ENCODE measurements around the gene VSIG8.

The VSIG8 gene, protein sequence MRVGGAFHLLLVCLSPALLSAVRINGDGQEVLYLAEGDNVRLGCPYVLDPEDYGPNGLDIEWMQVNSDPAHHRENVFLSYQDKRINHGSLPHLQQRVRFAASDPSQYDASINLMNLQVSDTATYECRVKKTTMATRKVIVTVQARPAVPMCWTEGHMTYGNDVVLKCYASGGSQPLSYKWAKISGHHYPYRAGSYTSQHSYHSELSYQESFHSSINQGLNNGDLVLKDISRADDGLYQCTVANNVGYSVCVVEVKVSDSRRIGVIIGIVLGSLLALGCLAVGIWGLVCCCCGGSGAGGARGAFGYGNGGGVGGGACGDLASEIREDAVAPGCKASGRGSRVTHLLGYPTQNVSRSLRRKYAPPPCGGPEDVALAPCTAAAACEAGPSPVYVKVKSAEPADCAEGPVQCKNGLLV

DNA sequence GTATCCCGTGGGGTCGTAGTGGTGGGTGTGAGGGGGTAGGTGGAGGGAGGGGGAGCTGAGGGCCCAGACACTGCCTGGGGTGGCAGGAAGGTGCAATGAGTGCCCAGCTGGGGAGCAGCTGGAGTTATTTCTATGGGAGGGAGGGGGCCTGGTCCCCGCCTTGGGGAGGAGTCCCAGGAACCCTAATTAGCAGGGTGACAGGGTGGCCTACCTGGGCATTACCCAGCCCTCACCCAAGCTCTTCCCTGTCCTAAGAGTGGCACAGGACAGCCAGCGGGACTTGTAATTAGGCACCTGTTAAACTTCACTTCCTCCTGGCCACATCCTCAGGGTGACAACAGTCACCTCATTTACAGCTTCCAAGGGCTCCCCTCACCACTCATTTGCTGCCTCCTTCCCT, at the start of gene VSIG8:
VSIG8 (minus strand) TSS at position 101 of the 400 bp plus-strand sequence. CDS start 136 bp downstream, outside the sequence.
- Histone ChIP-seq H3K36me3 (replicated peaks; ENCODE audit: low read depth, low read length) (no peaks in the 10 kb centered on the region), H3K79me2 (ENCODE audit: low read length) (no peaks in the 10 kb centered on the region), H3K27me3 (ENCODE audit: low read depth, low read length) (peaks cover 19% of the 10 kb centered on the region), H3K4me3 (ENCODE audit: low read length) (no peak within 1 kb of the TSS), H3K4me2 (ENCODE audit: low read length) (no peak within 1 kb of the TSS), H3K9ac (ENCODE audit: low read length) (no peak within 1 kb of the TSS), H3K27ac (ENCODE audit: low read length) (no peak within 1 kb of the TSS), H3K4me1 (ENCODE audit: low read length) (no peaks in the 10 kb centered on the region), H3K9me3 (ENCODE audit: insufficient read depth, low read length) (no peaks in the 10 kb centered on the region), H2AFZ (ENCODE audit: low read depth, low read length) (no peak within 1 kb of the TSS), H4K20me1 (ENCODE audit: insufficient read depth, low read length) (no peaks in the 10 kb centered on the region)
- TF ChIP-seq, protein P1, sequence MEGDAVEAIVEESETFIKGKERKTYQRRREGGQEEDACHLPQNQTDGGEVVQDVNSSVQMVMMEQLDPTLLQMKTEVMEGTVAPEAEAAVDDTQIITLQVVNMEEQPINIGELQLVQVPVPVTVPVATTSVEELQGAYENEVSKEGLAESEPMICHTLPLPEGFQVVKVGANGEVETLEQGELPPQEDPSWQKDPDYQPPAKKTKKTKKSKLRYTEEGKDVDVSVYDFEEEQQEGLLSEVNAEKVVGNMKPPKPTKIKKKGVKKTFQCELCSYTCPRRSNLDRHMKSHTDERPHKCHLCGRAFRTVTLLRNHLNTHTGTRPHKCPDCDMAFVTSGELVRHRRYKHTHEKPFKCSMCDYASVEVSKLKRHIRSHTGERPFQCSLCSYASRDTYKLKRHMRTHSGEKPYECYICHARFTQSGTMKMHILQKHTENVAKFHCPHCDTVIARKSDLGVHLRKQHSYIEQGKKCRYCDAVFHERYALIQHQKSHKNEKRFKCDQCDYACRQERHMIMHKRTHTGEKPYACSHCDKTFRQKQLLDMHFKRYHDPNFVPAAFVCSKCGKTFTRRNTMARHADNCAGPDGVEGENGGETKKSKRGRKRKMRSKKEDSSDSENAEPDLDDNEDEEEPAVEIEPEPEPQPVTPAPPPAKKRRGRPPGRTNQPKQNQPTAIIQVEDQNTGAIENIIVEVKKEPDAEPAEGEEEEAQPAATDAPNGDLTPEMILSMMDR (IDR thresholded peaks at IDR 0.05; ENCODE audit: low read depth, low read length), result no peak
- TF ChIP-seq EZH2phosphoT487 (IDR thresholded peaks at IDR 0.05; ENCODE audit: low read depth), result no peak

- no peak overlapping the region for H3K4me3 ChIP-seq (ENCODE audit: low read length)
- H3K9ac ChIP-seq (ENCODE audit: low read length), result no peak overlapping the region
- no peak overlapping the region for H2AFZ ChIP-seq (ENCODE audit: low read depth, low read length)
- no peaks in the 10 kb centered on the region for H3K79me2 ChIP-seq (ENCODE audit: low read length)
- no peaks in the 10 kb centered on the region for H3K9me3 ChIP-seq (ENCODE audit: insufficient read depth, low read length)
- no peak overlapping the region for H3K4me2 ChIP-seq (ENCODE audit: low read length)
- peaks cover 18% of the 10 kb centered on the region for H4K20me1 ChIP-seq (ENCODE audit: insufficient read depth, low read length)
- H3K27me3 ChIP-seq (ENCODE audit: low read depth, low read length), result no peaks in the 10 kb centered on the region
- peaks cover 18% of the 10 kb centered on the region for H3K36me3 ChIP-seq (replicated peaks; ENCODE audit: low read depth, low read length)
- no peak for TF ChIP-seq EZH2phosphoT487 (IDR thresholded peaks at IDR 0.05; ENCODE audit: low read depth)
- TF ChIP-seq, protein P1 (IDR thresholded peaks at IDR 0.05; ENCODE audit: low read depth, low read length), result no peak
- no peak overlapping the region for H3K27ac ChIP-seq (ENCODE audit: low read length)
- H3K4me1 ChIP-seq (ENCODE audit: low read length), result peaks cover 21% of the 10 kb centered on the region
Measured at GRCh38 chr1:159911326-159912070, 49.0 kb upstream of the VSIG8 start.

DNA sequence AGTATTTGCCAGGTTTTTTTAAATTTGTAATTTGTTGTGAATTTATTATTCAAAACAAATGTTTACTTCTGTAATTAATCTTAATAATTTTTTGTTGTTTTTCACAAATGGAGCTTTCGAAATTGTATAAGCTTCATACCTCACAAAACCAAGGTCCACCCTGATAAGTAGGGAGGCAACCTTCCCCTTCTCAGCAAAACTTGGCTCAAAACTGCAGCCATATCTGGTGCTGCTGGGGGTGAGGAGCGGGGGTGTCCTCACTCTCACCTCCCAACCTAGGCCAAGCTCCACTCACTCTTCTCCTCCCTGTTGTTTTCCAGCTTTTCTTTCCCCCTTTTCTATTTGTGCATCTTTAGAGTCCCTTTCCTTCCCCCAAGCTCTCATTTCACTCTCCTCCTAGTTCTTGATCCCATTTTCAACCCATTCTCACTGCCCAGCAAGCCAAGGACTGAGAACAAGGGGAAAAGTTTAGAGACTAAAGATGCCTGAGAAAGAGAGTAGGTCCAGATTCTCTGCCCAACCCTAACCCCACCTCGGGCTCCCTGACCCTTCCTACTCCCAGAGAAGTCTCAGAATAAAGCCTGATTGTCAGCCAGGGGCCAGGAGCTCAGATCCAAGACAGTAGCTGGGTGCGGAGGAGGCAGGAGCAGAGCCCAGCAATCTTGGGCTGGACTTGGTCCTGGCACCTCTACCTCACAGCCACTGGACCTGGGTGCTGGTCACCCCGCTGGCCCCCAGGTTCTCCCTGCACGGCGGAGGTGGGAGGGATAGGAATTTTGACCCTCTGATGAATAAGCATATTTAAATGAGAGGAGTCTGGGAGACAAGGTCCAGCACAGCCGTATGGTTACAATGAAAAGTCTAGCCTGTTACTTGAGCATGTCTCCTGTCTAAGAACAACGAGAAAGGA, 45.8 kb upstream of the VSIG8 start:
- no peaks in the 10 kb centered on the region for H3K27me3 ChIP-seq (ENCODE audit: low read depth, low read length)
- no peaks in the 10 kb centered on the region for H3K79me2 ChIP-seq (ENCODE audit: low read length)
- no peaks in the 10 kb centered on the region for H3K9me3 ChIP-seq (ENCODE audit: insufficient read depth, low read length)
- no peak overlapping the region for H2AFZ ChIP-seq (ENCODE audit: low read depth, low read length)
- H3K27ac ChIP-seq (ENCODE audit: low read length), result no peak overlapping the region
- H3K4me2 ChIP-seq (ENCODE audit: low read length), result no peak overlapping the region
- H3K9ac ChIP-seq (ENCODE audit: low read length), result no peak overlapping the region
- TF ChIP-seq, protein P1 (IDR thresholded peaks at IDR 0.05; ENCODE audit: low read depth, low read length), result no peak
- TF ChIP-seq EZH2phosphoT487 (IDR thresholded peaks at IDR 0.05; ENCODE audit: low read depth), result no peak
- peaks cover 21% of the 10 kb centered on the region for H3K4me1 ChIP-seq (ENCODE audit: low read length)
- peaks cover 3% of the 10 kb centered on the region for H3K36me3 ChIP-seq (replicated peaks; ENCODE audit: low read depth, low read length)
- 0 out of 2 replicates have a peak, but pooled peaks cover under 1% of the 10 kb centered on the region for H4K20me1 ChIP-seq (ENCODE audit: insufficient read depth, low read length)
- H3K4me3 ChIP-seq (ENCODE audit: low read length), result no peak overlapping the region

All from OCI-LY3 (cell line).